ENCODE results near the gene NRXN2.
"Not testable (repeated sequence)": the region's sequence is repeated elsewhere in the genome, so short reads cannot be mapped to it uniquely, and the experiment has no call there.

Gene NRXN2

GRCh38 chr11:64582885-64583284 is 140.1 kb downstream of the NRXN2 start:
- DNase-seq, result no peak

- DNase-seq, result no peak
Measured at GRCh38 chr11:64581057-64581523, 141.9 kb downstream of the NRXN2 start.

- DNase-seq, result no peak
Measured at GRCh38 chr11:64580412-64580811, 142.6 kb downstream of the NRXN2 start.

GRCh38 chr11:64577202-64577601 is 145.8 kb downstream of the NRXN2 start:
- no peak for DNase-seq

DNA sequence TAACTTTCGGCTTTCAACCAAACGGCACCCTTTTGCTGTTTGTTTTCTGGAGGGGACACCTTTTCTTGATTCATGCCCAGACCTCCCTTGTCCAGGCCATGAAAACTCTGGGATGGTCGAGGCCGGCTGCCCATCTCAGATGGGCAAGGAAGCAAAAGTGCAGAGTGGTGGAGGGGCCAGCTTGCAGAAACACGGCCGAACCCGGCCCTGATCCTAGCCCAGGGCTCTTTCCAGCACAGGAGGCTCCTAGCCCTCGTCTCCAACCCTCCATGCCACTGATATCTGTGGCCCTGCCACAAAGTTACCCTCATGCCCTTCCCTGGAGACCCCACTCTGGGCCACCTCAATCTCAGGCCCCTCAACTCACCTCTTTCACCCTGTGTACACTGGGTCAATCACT is 150.9 kb downstream of the NRXN2 start:
- DNase-seq, result no peak

DNA sequence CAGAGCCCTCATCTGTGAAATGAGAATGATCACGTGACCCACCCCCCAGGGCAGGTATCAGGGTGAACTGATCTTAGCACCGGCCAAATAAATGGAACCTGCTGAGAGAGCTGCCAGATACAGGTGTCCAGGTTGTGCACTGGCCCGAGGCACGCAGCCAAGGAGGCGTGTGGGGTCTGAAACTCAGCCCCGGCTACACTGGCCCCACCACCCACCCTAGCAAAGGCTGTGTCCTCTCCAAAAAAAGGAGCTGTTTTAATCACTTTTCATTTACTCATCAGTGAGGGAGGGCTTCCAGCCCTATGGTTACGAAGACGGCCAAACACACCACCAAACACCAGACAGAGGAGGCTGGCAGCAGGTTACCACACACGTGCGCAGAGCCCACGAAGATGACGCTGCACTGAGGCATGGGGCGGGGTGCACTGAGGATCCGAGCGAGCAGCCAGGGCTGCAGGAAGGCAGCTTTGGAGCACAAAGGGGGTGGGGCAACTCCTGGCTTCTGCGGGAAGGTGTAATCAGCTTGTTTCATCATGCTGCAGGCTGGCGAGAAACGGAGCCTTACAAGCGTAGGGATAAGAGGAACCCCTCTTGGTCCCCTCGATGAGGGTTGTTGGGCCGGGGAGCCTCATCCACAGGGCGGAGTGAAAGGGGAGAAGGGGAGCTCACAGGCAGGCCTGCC is 151.4 kb downstream of the NRXN2 start:
- no peak for DNase-seq

DNA sequence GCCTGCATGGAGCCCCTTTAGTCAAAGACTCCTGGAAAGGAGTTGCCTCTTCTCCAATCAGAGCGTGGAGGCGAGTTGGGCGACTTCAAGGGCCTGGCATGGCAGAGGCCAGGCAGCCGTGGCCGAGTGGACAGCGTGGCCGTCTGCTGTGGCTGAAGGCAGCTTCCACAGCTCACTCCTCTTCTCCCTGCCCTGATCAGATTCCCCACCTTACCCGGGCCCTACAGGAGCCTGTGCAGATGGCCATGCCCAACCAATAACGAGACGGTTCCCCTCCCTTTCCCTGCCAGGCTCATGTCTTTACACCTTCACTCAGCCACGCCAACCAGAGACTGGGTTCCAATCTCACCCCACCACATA is 152.0 kb downstream of the NRXN2 start:
- DNase-seq, result no peak

DNA sequence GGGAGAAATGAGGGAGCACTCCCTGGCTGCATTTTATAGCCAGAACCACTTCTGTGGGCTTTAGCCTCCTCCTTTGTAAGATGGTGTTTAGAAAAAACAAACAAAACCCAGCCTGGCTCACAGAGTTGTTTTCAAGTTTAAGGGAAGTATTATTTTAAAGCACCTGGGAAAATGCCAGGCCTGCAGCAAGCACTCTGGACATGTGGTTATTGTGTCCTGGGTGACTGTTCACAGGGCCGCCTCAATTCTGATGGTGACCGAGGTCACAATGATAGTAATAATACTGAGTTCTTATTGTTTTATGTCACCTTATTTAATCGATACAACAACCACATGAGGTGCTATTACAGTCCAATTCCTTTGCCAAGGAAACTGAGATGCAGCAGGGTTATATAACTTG is 152.7 kb downstream of the NRXN2 start:
- DNase-seq, result no peak

- DNase-seq, result no peak
Measured at GRCh38 chr11:64569300-64569970, 153.6 kb downstream of the NRXN2 start.

- no peak for DNase-seq
Measured at GRCh38 chr11:64568584-64569140, 154.3 kb downstream of the NRXN2 start.

DNA sequence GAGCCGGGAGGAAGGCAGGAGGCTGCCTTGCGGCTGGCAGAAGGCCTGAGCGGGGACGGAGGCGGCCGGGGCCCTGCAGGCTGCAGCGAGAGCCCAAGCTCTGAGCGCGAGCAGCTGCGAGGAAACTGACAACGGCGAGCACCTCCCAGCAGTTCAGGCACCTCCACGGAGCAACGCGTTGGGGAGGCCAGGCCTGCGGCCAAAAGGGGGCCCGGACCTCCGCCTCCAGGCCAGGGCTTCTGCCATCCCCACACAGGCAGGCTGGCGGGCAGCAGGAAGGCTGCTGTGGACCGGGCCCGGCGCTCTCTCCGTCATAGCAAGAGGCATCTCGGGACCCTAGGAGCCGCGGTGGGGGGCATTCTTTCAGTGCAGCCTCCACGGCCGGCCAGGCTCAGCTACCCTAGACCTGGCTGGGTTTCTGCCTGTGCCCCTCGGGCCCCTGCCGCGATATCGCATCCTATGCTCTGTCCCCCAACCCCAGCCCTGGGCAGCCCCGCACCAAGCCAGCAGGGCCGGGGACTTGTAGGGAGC is 154.9 kb downstream of the NRXN2 start:
- no peak for DNase-seq

- no peak for DNase-seq
Measured at GRCh38 chr11:64566915-64567891, 155.8 kb downstream of the NRXN2 start.

DNA sequence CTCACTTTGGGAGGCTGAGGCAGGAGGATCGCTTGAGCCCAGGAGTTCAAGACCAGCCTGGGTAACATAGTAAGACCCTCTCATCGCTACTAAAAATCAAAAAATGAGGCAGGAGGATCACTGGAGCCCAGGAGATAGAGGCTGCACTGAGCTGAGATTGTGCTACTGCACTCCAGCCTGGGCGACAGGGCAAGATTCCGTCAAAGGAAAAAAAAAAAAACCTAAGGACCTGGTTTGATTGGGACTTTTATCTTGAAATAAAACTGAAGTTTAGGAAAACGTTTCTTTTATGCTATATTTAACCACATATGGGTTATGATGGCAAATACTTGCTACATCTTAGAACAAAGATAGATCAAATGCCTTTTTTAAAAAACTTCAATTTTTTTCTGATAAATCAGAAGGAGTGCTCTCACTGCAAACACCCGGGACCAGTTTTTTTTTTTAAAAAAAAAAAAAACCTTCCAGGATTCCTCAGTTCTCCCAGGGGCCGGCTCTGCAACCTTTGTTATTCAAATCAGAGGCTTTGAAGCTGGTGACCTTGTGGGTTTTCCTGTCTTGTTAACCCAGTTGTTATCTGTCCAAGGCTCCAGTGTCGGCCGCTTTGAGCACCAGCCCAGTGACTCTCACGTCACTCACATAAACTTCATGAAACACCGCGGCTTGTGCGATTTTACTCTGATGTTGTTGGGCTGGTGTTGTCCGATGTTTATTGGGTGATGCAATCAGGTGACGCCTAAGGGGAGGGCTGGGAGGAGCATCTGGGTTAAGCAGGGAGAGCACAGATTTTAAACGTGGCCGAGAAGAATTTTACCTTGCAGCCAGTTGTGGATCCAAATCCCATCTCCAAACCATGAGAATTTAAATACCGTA is 156.7 kb downstream of the NRXN2 start:
- DNase-seq, result peak; percentile 8

- DNase-seq, result no peak
Measured at GRCh38 chr11:64564947-64565889, 157.8 kb downstream of the NRXN2 start.

DNA sequence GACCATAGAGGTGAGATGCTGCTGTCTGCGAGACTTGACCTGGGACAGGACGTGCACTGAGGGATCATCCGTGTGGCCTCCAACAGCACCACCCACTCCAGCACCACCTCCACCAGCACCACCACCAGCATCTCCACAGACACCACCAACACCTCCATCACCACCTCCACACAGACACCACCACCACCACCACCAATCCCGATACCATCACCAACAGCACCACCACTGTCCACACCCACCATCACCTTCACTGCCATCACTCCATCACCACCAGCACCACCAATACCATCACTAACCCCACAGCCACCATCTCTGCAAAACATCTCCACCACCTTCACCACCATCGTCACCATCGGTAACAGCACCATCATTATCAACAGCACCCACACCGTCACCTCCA is 158.6 kb downstream of the NRXN2 start:
- no peak for DNase-seq

DNA sequence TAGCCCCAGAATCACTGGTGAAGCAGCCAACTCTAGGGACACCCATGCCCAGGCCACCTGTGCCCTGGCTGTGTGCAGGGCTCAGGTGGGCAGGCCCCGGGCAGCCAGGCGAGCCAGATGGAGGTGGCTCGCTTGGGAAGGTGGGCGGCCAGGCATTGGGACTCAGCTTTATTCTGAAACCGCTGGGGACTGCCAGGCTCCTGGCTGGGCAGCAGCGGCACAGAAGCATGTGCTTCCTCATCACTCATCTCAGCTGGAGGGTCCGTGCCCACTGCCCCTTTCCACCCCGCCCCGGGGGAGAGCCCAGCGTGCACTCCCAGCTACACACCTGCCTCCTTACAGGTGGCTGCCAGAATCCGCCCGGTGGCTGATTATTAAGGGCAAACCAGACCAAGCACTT is 159.0 kb downstream of the NRXN2 start:
- DNase-seq, result no peak

GRCh38 chr11:64562723-64563351 is 160.2 kb downstream of the NRXN2 start:
- DNase-seq, result no peak

- DNase-seq, result no peak
Measured at GRCh38 chr11:64561984-64562722, 160.8 kb downstream of the NRXN2 start.

GRCh38 chr11:64561429-64561828 is 161.6 kb downstream of the NRXN2 start:
- DNase-seq, result not testable (repeated sequence)

Measured in NCI-H1436 treated with DMSO at 0.1 percent for 48 hours (cell line).